OCI-LY3 (cell line): ENCODE measurements around the gene C19orf81.
"Not testable (repeated sequence)": the region's sequence is repeated elsewhere in the genome, so short reads cannot be mapped to it uniquely, and the experiment has no call there.

Experiments used
- EZH2phosphoT487 ChIP-seq: fragments of 200-600 bp; shearing (Covaris generic); IDR thresholded peaks from 2 replicates; pipeline ENCODE4 v1.6.1; 2018; ENCODE audit warnings: antibody characterized with exemption, mixed run types, low read depth
- TF ChIP-seq, protein P1 (sequence below): fragments of 200-600, 300-600 bp; sonication (generic); IDR thresholded peaks from 2 replicates; pipeline ENCODE4 v1.5.1; 2014; ENCODE audit warnings: antibody characterized with exemption, low read length, low read depth

- TF ChIP-seq, protein P1, sequence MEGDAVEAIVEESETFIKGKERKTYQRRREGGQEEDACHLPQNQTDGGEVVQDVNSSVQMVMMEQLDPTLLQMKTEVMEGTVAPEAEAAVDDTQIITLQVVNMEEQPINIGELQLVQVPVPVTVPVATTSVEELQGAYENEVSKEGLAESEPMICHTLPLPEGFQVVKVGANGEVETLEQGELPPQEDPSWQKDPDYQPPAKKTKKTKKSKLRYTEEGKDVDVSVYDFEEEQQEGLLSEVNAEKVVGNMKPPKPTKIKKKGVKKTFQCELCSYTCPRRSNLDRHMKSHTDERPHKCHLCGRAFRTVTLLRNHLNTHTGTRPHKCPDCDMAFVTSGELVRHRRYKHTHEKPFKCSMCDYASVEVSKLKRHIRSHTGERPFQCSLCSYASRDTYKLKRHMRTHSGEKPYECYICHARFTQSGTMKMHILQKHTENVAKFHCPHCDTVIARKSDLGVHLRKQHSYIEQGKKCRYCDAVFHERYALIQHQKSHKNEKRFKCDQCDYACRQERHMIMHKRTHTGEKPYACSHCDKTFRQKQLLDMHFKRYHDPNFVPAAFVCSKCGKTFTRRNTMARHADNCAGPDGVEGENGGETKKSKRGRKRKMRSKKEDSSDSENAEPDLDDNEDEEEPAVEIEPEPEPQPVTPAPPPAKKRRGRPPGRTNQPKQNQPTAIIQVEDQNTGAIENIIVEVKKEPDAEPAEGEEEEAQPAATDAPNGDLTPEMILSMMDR, result not testable (repeated sequence)
- TF ChIP-seq EZH2phosphoT487, result not testable (repeated sequence)
Observed at GRCh38 chr19:50618379-50618778, 30.9 kb upstream of the C19orf81 start.
